Testis (tissue), 2 donors: ENCODE measurements around the gene CEP85L.

ENCODE experiments used
- POLR2A ChIP-seq: fragments of 450-650 bp; IDR thresholded peaks from one replicate; pipeline ENCODE4 v1.6.1; 2017; ENCODE audit warnings: antibody characterized with exemption, mild to moderate bottlenecking, moderate library complexity
- TF ChIP-seq, protein P1 (sequence below), 3 experiments: fragments of 450-650 bp in 2 of 3; fragments of 200-600 bp in 1 of 3; sonication (generic) in 1 of 3; IDR thresholded peaks; one replicate each; pipeline ENCODE4 v1.5.1; 2016 to 2019; ENCODE audit warnings: antibody characterized with exemption in 3 of 3, mild to moderate bottlenecking in 2 of 3, moderate library complexity in 1 of 3

- TF ChIP-seq, protein P1, sequence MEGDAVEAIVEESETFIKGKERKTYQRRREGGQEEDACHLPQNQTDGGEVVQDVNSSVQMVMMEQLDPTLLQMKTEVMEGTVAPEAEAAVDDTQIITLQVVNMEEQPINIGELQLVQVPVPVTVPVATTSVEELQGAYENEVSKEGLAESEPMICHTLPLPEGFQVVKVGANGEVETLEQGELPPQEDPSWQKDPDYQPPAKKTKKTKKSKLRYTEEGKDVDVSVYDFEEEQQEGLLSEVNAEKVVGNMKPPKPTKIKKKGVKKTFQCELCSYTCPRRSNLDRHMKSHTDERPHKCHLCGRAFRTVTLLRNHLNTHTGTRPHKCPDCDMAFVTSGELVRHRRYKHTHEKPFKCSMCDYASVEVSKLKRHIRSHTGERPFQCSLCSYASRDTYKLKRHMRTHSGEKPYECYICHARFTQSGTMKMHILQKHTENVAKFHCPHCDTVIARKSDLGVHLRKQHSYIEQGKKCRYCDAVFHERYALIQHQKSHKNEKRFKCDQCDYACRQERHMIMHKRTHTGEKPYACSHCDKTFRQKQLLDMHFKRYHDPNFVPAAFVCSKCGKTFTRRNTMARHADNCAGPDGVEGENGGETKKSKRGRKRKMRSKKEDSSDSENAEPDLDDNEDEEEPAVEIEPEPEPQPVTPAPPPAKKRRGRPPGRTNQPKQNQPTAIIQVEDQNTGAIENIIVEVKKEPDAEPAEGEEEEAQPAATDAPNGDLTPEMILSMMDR (IDR thresholded peaks at IDR 0.05), result no peak
- TF ChIP-seq POLR2A, result no peak
These were observed 54.5 kb downstream of the CEP85L start for GRCh38 chr6:118596774-118597320.
